Parathyroid adenoma (tissue), 2 donors: ENCODE data around the gene SUDS3.

Experiments
- H2AFZ ChIP-seq: fragments of 300-600 bp; sonication (generic); one replicate; pipeline ENCODE4 v1.7.0; 2017; ENCODE audit warnings: antibody characterized with exemption, mild to moderate bottlenecking
- H3K27ac ChIP-seq: fragments of 300-600 bp; sonication (generic); one replicate; pipeline ENCODE4 v1.7.0; 2017
- H3K27me3 ChIP-seq: fragments of 300-600 bp; sonication (generic); one replicate; pipeline ENCODE4 v1.7.0; 2017; ENCODE audit warnings: low read length; ENCODE audit not compliant: control insufficient read depth, insufficient read depth
- H3K36me3 ChIP-seq: fragments of 300-600 bp; sonication (generic); one replicate; pipeline ENCODE4 v1.7.0; 2017; ENCODE audit warnings: low read length; ENCODE audit not compliant: control insufficient read depth, insufficient read depth
- H3K4me1 ChIP-seq: fragments of 300-600 bp; sonication (generic); one replicate; pipeline ENCODE4 v1.7.0; 2017; ENCODE audit warnings: control low read depth
- H3K4me2 ChIP-seq: fragments of 300-600 bp; sonication (generic); one replicate; pipeline ENCODE4 v1.7.0; 2017; ENCODE audit warnings: low read length
- H3K4me3 ChIP-seq: fragments of 300-600 bp; sonication (generic); one replicate; pipeline ENCODE4 v1.7.0; 2017; ENCODE audit warnings: low read depth, low read length
- H3K79me2 ChIP-seq: fragments of 300-600 bp; sonication (generic); one replicate; pipeline ENCODE4 v1.7.0; 2017; ENCODE audit warnings: control low read depth
- H3K9ac ChIP-seq: fragments of 300-600 bp; sonication (generic); one replicate; pipeline ENCODE4 v1.7.0; 2017; ENCODE audit warnings: mild to moderate bottlenecking
- H3K9me3 ChIP-seq: fragments of 300-600 bp; sonication (generic); one replicate; pipeline ENCODE4 v1.7.0; 2017; ENCODE audit warnings: low read length; ENCODE audit not compliant: control insufficient read depth
- CTCF ChIP-seq: fragments of 300-600 bp; sonication (generic); IDR thresholded peaks from one replicate; pipeline ENCODE4 v1.7.0; 2017; ENCODE audit warnings: antibody characterized with exemption, mild to moderate bottlenecking
- donor health status: primary hyperparathyroidism.

The SUDS3 gene

GRCh38 chr12:118459110-118459509 lies 82.8 kb downstream of the SUDS3 start:
- no peak overlapping the region for H2AFZ ChIP-seq
- no peak overlapping the region for H3K4me2 ChIP-seq
- H3K9me3 ChIP-seq: no peaks in the 10 kb centered on the region
- no peaks in the 10 kb centered on the region for H3K79me2 ChIP-seq
- H3K27ac ChIP-seq: no peak overlapping the region
- H3K36me3 ChIP-seq: no peaks in the 10 kb centered on the region
- no peaks in the 10 kb centered on the region for H3K4me1 ChIP-seq
- no peaks in the 10 kb centered on the region for H3K27me3 ChIP-seq
- no peak overlapping the region for H3K4me3 ChIP-seq
- no peak overlapping the region for H3K9ac ChIP-seq
- TF ChIP-seq CTCF: no peak

GRCh38 chr12:118463677-118464076 lies 87.3 kb downstream of the SUDS3 start:
- Histone ChIP-seq H3K36me3 (no peaks in the 10 kb centered on the region), H3K79me2 (no peaks in the 10 kb centered on the region), H3K4me3 (no peak overlapping the region), H3K9ac (no peak overlapping the region), H3K9me3 (no peaks in the 10 kb centered on the region), H3K27me3 (no peaks in the 10 kb centered on the region), H2AFZ (no peak overlapping the region), H3K4me1 (no peaks in the 10 kb centered on the region), H3K27ac (no peak overlapping the region), H3K4me2 (no peak overlapping the region)
- TF ChIP-seq CTCF: no peak

- no peak overlapping the region for H3K4me2 ChIP-seq
- no peak overlapping the region for H3K9ac ChIP-seq
- H3K9me3 ChIP-seq: no peaks in the 10 kb centered on the region
- no peak overlapping the region for H3K27ac ChIP-seq
- H2AFZ ChIP-seq: no peak overlapping the region
- TF ChIP-seq CTCF: no peak
- H3K4me1 ChIP-seq: no peaks in the 10 kb centered on the region
- no peak overlapping the region for H3K4me3 ChIP-seq
- H3K36me3 ChIP-seq: no peaks in the 10 kb centered on the region
- H3K27me3 ChIP-seq: no peaks in the 10 kb centered on the region
- H3K79me2 ChIP-seq: no peaks in the 10 kb centered on the region
Observed at GRCh38 chr12:118465706-118466105, 89.4 kb downstream of the SUDS3 start.
